ENCODE data around the gene GNGT1. TPM values are rescaled to one million over a fixed set of nuclear protein-coding genes. Genes with fewer than 3 reads are reported as not detected.

GNGT1 gene
- total RNA-seq, 1 donor = not detected

DNA sequence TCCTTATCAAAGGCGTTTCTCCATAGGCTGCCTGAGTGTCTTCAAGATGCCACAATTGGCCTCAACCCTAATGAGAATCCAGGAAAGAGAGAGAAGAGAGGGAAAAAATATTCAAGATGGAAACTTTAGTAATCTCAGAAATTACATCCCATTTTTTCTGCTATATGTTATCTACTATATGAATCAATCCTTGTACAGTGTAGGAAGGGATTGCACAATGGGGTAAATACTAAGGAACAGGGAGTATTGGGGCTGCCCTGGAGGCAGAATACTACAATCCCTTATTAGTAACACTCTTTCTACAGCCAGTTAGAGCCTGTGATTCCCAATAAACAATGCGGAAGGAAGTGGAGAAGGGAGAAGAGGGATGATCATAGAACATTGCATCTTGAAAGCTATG is 43.7 kb upstream of the GNGT1 start:
- Histone ChIP-seq H3K79me2 (ENCODE audit: insufficient read depth, low read length) (no peaks in the 10 kb centered on the region), H4K20me1 (ENCODE audit: insufficient read depth, low read length) (no peaks in the 10 kb centered on the region), H3K9me3 (ENCODE audit: low read depth, low read length) (no peaks in the 10 kb centered on the region), H3K4me3 (ENCODE audit: insufficient read depth, low read length) (no peak overlapping the region), H2AFZ (ENCODE audit: low read length) (peak overlapping the region; percentile 46), H3K4me1 (ENCODE audit: insufficient read depth, low read length) (no peaks in the 10 kb centered on the region), H3K36me3 (ENCODE audit: insufficient read depth, low read length) (no peaks in the 10 kb centered on the region), H3K27ac (ENCODE audit: low read depth, low read length) (no peak overlapping the region), H3K27me3 (ENCODE audit: insufficient read depth, low read length) (no peaks in the 10 kb centered on the region), H3K4me2 (ENCODE audit: insufficient read depth, low read length) (no peak overlapping the region)
- TF ChIP-seq, protein P1, sequence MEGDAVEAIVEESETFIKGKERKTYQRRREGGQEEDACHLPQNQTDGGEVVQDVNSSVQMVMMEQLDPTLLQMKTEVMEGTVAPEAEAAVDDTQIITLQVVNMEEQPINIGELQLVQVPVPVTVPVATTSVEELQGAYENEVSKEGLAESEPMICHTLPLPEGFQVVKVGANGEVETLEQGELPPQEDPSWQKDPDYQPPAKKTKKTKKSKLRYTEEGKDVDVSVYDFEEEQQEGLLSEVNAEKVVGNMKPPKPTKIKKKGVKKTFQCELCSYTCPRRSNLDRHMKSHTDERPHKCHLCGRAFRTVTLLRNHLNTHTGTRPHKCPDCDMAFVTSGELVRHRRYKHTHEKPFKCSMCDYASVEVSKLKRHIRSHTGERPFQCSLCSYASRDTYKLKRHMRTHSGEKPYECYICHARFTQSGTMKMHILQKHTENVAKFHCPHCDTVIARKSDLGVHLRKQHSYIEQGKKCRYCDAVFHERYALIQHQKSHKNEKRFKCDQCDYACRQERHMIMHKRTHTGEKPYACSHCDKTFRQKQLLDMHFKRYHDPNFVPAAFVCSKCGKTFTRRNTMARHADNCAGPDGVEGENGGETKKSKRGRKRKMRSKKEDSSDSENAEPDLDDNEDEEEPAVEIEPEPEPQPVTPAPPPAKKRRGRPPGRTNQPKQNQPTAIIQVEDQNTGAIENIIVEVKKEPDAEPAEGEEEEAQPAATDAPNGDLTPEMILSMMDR (IDR thresholded peaks at IDR 0.05; ENCODE audit: extremely low read depth, low read depth, low read length) = no peak
- DNase-seq (ENCODE audit: insufficient read length, low spot score, missing footprints) = no peak

DNA sequence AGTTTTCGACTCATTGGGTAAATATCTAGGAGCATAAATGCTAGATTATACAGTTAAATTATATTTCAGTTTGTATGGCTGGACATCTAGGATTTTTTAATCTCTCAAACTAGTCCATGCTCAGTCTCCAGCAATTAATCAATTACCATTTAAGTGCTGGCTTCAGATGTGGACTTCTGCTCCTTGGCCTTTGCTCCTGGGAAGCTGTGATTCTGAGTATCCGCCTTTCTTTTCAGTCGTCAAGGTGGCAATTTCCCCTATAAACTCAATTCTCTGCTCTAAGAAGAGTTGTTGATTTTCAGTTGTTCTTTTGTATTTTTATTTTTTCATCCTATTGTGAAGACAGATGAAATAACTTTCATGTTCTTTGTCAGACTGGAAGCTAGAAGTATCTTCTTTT is 39.5 kb upstream of the GNGT1 start:
- Histone ChIP-seq H3K27ac (ENCODE audit: low read depth, low read length) (no peak overlapping the region), H3K79me2 (ENCODE audit: insufficient read depth, low read length) (no peaks in the 10 kb centered on the region), H3K4me1 (ENCODE audit: insufficient read depth, low read length) (no peaks in the 10 kb centered on the region), H2AFZ (ENCODE audit: low read length) (no peak overlapping the region), H3K9me3 (ENCODE audit: low read depth, low read length) (no peaks in the 10 kb centered on the region), H3K36me3 (ENCODE audit: insufficient read depth, low read length) (no peaks in the 10 kb centered on the region), H3K4me3 (ENCODE audit: insufficient read depth, low read length) (no peak overlapping the region), H3K4me2 (ENCODE audit: insufficient read depth, low read length) (no peak overlapping the region), H3K27me3 (ENCODE audit: insufficient read depth, low read length) (no peaks in the 10 kb centered on the region), H4K20me1 (ENCODE audit: insufficient read depth, low read length) (no peaks in the 10 kb centered on the region)
- TF ChIP-seq, protein P1 (IDR thresholded peaks at IDR 0.05; ENCODE audit: extremely low read depth, low read depth, low read length) = no peak
- DNase-seq (ENCODE audit: insufficient read length, low spot score, missing footprints) = no peak

DNA sequence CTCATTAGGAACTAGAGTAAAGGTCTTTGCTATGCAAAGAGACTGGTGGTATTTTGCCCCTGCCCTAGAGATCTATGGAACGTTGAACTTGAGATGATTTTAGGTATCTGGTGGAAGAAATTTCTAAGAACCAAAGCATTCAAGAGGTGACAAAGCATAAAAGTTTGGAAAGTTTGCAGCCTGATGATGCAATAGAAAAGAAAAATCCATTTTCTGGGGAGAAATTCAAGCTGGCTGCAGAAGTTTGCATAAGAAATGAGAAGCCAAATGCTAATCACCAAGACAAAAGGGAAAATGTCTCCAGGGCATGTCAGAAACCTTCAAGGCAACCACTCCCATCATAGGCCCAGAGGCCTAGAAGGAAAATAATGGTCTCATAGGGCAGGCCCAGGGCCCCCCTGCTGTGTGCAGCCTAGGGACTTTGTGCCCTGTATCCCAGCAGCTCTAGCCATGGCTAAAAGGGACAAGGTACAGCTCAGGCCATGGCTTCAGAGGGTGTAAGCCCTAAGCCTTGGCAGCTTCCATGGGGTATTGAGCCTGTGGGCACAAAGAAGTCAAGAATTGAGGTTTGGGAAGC is 32.3 kb upstream of the GNGT1 start:
- H3K27ac ChIP-seq (ENCODE audit: low read depth, low read length) = no peak overlapping the region
- no peaks in the 10 kb centered on the region for H3K9me3 ChIP-seq (ENCODE audit: low read depth, low read length)
- no peaks in the 10 kb centered on the region for H3K79me2 ChIP-seq (ENCODE audit: insufficient read depth, low read length)
- TF ChIP-seq, protein P1 (IDR thresholded peaks at IDR 0.05; ENCODE audit: extremely low read depth, low read depth, low read length) = no peak
- H3K4me1 ChIP-seq (ENCODE audit: insufficient read depth, low read length) = no peaks in the 10 kb centered on the region
- H3K4me3 ChIP-seq (ENCODE audit: insufficient read depth, low read length) = no peak overlapping the region
- H3K27me3 ChIP-seq (ENCODE audit: insufficient read depth, low read length) = no peaks in the 10 kb centered on the region
- DNase-seq (ENCODE audit: insufficient read length, low spot score, missing footprints) = no peak
- H3K36me3 ChIP-seq (ENCODE audit: insufficient read depth, low read length) = no peaks in the 10 kb centered on the region
- H3K4me2 ChIP-seq (ENCODE audit: insufficient read depth, low read length) = no peak overlapping the region
- no peaks in the 10 kb centered on the region for H4K20me1 ChIP-seq (ENCODE audit: insufficient read depth, low read length)
- no peak overlapping the region for H2AFZ ChIP-seq (ENCODE audit: low read length)

- Histone ChIP-seq H3K27ac (ENCODE audit: low read depth, low read length) (no peak overlapping the region), H3K27me3 (ENCODE audit: insufficient read depth, low read length) (no peaks in the 10 kb centered on the region), H3K79me2 (ENCODE audit: insufficient read depth, low read length) (no peaks in the 10 kb centered on the region), H2AFZ (ENCODE audit: low read length) (peak overlapping the region; percentile 70), H4K20me1 (ENCODE audit: insufficient read depth, low read length) (no peaks in the 10 kb centered on the region), H3K9me3 (ENCODE audit: low read depth, low read length) (no peaks in the 10 kb centered on the region), H3K4me1 (ENCODE audit: insufficient read depth, low read length) (no peaks in the 10 kb centered on the region), H3K36me3 (ENCODE audit: insufficient read depth, low read length) (no peaks in the 10 kb centered on the region), H3K4me3 (ENCODE audit: insufficient read depth, low read length) (peak overlapping the region; percentile 33), H3K4me2 (ENCODE audit: insufficient read depth, low read length) (peak overlapping the region; percentile 56)
- TF ChIP-seq, protein P1 (IDR thresholded peaks at IDR 0.05; ENCODE audit: extremely low read depth, low read depth, low read length) = peak; percentile 6
- DNase-seq (ENCODE audit: insufficient read length, low spot score, missing footprints) = no peak
Observed at GRCh38 chr7:93877742-93878141, 28.6 kb upstream of the GNGT1 start.

All from osteoblast (primary cell).